HTR-8/SVneo (cell line): ENCODE results near the gene PSMD13.

Source experiments
- DNase-seq: peaks from one replicate; pipeline ENCODE4 v3.0.0; 2011; ENCODE audit warnings: low spot score, mixed read lengths; ENCODE audit not compliant: insufficient read length
- FAIRE-seq: peaks from 2 replicates; lab custom pipeline; 2011; peaks lifted over from hg19 to GRCh38; lab: Jason Lieb, UNC

Gene PSMD13

GRCh38 chr11:269146-269890 lies 32.5 kb downstream of the PSMD13 start:
- DNase-seq: no peak
- no peak for FAIRE-seq

GRCh38 chr11:270451-271318 lies 33.9 kb downstream of the PSMD13 start:
- DNase-seq: no peak
- no peak for FAIRE-seq

- DNase-seq: no peak
- no peak for FAIRE-seq
These were observed 34.5 kb downstream of the PSMD13 start for GRCh38 chr11:271319-271715.

GRCh38 chr11:272195-272930 lies 35.6 kb downstream of the PSMD13 start:
- no peak for FAIRE-seq

GRCh38 chr11:272931-273198 lies 36.1 kb downstream of the PSMD13 start:
- FAIRE-seq: no peak

More at GRCh38 chr11:272195-272930, 35.6 kb downstream of the PSMD13 start:
- no peak for DNase-seq

GRCh38 chr11:276219-276618 lies 39.4 kb downstream of the PSMD13 start:
- DNase-seq: no peak
- no peak for FAIRE-seq

More at GRCh38 chr11:272931-273198, 36.1 kb downstream of the PSMD13 start:
- no peak for DNase-seq

- no peak for DNase-seq
- no peak for FAIRE-seq
These were observed 41.5 kb downstream of the PSMD13 start, which contains the start of gene NLRP6 for GRCh38 chr11:278001-278951. TSS of gene NLRP6 (plus strand) at chr11:278407. CDS start at chr11:278570, 163 bp downstream.

GRCh38 chr11:279040-279965 lies 42.5 kb downstream of the PSMD13 start:
- no peak for DNase-seq
- FAIRE-seq: no peak

- FAIRE-seq (no peak), DNase-seq (no peak)
These were observed 43.4 kb downstream of the PSMD13 start for GRCh38 chr11:279966-280705.

GRCh38 chr11:280706-281485 lies 44.1 kb downstream of the PSMD13 start:
- DNase-seq (no peak), FAIRE-seq (no peak)

GRCh38 chr11:281486-282161 lies 44.8 kb downstream of the PSMD13 start:
- DNase-seq: no peak
- FAIRE-seq: no peak

GRCh38 chr11:282171-282570 lies 45.4 kb downstream of the PSMD13 start:
- DNase-seq (no peak), FAIRE-seq (no peak)

- FAIRE-seq: peak; percentile 16
- no peak for DNase-seq
These were observed 46.0 kb downstream of the PSMD13 start for GRCh38 chr11:282630-283360.

- no peak for FAIRE-seq
- no peak for DNase-seq
These were observed 46.8 kb downstream of the PSMD13 start for GRCh38 chr11:283405-284104.
